Fibroblast of skin of abdomen (primary cell): ENCODE results near the gene HS6ST3.

Experiments
- DNase-seq: peaks from one replicate; pipeline ENCODE4 v3.0.0-alpha.2; 2013

Gene HS6ST3

GRCh38 chr13:96200810-96201209 is 110.9 kb downstream of the HS6ST3 start:
- no peak for DNase-seq

DNA sequence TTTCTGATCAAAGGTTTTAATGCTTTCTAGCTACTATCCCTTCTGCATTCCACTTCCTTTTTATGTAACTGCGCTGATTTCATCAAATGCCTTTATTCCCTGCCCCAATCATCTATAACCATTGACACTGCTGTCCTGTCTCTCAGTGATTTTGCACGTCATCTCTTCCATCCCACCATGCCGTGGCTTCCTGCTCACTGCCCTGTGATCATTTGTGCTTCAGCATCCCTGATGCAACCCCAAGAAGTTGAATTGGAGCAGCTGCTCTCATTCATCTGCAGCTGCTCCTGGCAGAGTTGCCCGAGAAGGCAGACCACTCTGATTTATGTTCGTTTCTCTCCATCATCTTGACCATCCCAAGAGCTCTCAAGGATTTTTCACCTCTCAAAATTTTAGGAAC is 112.4 kb downstream of the HS6ST3 start:
- DNase-seq, result no peak

DNA sequence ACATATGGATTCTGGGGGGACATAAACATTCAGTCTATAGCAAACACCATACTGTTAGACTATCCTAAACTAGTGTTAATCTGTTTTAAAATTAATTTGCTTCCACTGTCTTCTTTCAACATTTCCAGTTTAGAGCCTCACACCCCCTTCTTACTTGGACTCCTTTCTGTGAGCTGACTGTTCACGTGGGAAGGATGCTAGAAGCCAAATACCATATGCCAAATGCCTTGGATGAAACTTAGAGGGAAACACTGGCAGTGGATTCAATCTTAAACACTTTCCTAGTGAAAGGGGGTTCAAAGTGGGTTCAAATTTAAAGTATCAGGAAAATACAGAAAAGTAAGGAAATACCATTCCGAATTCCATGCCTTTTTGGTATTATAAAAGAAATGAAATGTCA is 113.6 kb downstream of the HS6ST3 start:
- no peak for DNase-seq

DNA sequence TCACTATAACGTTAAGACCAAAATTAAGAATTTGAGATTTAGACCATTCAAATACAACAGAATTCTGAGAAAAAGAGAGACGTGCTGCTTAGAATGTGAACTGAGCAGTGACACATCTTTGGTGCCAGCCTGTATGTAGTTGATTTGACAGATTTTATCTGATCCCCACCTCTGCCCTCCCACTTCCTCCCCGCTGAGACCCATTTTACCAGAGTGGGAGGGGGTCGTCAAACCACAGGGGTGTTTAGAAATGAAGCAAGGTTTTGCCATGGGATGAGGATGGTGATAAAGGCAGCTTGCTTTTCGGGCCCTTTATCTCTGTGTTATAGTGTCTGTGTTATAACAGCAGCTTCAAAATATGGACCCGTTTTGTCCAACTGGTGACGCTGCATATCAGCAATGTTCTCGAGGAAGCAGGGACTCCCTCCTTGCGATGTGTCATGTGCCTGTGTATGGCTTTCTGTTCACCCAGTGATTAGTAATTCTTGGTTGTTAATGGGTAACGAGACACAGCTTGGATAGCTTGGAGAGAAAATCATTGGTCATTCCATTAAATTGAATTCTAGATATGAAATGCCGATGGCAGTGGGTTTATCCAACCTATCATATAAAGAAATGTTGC is 125.0 kb downstream of the HS6ST3 start:
- DNase-seq, result no peak

DNA sequence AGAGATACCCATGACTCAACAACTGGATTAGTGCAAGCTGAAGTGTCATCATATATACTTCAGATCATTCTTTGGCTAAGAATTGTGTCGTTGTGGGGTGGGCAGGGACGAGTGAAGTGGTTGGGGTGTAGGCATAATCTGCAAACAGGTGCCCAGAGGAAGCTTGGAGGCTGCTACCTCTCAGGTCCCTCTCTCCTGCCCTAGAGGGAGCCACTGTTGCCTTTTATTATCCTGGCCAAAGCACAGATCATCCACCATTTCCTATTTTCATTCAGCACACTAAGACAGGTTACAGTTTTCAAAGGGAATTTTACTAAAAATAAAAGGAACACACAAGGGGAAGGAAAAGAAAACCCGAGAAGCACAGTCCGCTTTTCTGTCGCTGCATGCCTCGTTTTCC is 126.6 kb downstream of the HS6ST3 start:
- DNase-seq, result no peak

- DNase-seq, result no peak
Measured at GRCh38 chr13:96218475-96218874, 128.6 kb downstream of the HS6ST3 start.

DNA sequence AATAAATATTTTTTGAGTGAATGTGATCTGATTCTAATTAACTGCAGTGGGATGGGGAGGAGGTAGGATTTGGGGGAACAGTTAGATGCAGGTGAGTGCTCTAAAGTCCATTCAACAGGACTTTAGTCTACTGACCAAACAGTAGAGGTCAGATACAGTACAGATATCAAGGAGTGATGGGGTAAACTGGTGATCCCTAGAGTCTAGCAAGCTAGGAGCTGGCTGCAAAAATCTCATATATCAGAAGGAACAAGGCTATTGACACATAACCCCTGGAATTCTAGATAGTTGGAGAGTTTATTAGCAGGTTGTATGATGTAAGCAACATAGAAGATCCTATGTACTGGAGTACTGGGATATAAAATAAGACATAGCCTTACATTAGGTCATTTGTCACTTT is 131.6 kb downstream of the HS6ST3 start:
- DNase-seq, result no peak

- no peak for DNase-seq
Measured at GRCh38 chr13:96223231-96223630, 133.3 kb downstream of the HS6ST3 start.

GRCh38 chr13:96229356-96229755 is 139.4 kb downstream of the HS6ST3 start:
- no peak for DNase-seq

DNA sequence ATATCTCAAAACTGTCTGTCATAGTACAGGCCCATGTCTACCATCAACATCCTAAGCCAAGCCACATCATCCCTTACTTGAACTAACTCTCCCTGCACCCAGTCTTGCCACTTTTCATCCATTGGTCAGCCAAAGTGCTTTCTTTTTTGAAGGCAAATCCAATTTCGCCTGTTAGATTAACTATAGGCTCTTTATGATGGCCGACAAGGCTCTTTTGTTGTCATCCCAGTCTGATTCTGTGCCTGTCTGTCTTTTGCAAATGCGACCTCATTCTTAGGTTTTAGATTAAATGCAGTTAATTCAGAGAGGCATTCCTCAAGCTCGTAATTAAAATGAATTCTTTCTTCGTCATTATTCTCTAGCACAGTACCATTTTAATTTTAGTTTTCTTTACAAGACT is 148.3 kb downstream of the HS6ST3 start:
- no peak for DNase-seq

- DNase-seq, result no peak
Measured at GRCh38 chr13:96238861-96239260, 149.0 kb downstream of the HS6ST3 start.

GRCh38 chr13:96243376-96243775 is 153.5 kb downstream of the HS6ST3 start:
- no peak for DNase-seq

- no peak for DNase-seq
Measured at GRCh38 chr13:96248103-96248502, 158.2 kb downstream of the HS6ST3 start.

DNA sequence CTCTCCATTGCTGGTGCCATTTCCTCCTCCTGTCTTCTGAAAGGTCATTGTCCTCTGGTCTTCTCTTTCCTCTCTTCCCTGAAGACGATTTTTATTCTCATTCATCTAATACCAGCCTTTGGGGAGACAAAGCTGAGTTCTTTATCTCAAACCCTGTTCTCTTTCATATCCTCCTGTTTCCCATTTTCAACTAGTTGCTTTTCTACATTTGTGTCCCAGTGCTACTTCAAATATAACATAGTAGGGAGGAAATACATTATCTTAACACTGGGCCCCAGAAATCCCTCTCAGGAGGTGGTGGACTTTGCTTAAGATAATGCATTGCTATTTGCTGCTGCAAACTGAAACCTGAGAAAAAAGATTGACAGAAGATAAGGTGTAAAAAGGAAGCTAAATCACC is 159.1 kb downstream of the HS6ST3 start:
- no peak for DNase-seq

GRCh38 chr13:96252903-96253302 is 163.0 kb downstream of the HS6ST3 start:
- DNase-seq, result no peak

- DNase-seq, result no peak
Measured at GRCh38 chr13:96273196-96273595, 183.3 kb downstream of the HS6ST3 start.

GRCh38 chr13:96274046-96274445 is 184.1 kb downstream of the HS6ST3 start:
- DNase-seq, result no peak

DNA sequence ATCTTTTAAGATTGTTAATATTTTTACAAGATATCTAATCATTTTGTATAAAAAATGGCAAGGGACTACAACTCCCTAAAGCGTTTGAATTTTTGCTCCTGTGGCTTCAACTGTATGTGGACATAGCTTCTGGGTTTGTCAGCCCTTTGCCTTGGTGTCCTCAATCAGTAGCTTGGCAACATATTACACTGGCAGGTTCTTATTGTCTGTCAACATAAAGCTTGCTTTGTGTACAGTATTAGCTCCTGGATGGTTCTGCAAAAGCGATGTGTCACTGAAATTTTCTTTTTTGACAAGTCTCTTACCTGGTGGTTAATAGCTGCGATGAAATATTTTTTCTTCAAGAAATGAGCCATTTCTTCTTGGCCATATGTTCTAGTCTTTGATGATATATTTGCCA is 190.0 kb downstream of the HS6ST3 start:
- no peak for DNase-seq

DNA sequence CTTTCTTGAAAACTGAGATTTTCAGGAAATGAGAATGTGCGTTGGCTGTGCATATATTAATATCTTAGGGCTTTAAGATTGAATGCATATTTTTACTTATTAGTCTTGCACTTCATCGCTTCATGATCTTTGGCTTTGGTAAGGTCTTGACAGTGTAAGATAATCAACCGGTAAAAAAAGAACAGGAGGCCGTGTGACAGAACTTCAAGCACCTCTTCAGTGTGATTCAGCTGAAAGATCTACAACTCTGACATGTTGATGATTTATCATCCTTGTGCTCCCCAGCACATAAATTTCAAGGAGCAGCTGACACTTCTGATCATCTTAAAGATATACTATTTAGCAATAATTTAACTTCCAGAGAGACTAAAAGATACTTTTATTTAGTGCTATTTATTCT is 195.1 kb downstream of the HS6ST3 start:
- DNase-seq, result no peak

GRCh38 chr13:96285729-96286128 is 195.8 kb downstream of the HS6ST3 start:
- no peak for DNase-seq

- no peak for DNase-seq
Measured at GRCh38 chr13:96294930-96295881, 205.3 kb downstream of the HS6ST3 start.

DNA sequence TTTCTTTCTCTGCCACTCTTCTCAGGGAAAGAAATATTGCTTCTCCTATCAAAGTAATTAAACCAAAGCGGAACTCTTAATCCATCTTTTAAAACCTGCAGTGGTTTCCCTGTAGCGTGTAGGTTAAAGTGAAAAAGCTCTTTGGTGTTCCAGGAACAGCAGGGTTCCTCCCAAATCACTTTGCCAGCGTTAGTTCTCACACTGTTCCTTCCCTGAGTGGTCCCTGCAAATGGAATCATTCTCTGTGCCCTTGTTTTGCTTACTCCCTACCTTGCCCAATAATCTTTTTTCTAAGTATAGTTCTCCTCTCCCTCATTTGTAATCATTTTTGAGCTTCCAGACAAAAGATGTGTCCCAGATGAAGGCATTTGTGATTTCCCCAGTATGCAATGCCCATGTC is 207.5 kb downstream of the HS6ST3 start:
- no peak for DNase-seq

- no peak for DNase-seq
Measured at GRCh38 chr13:96299235-96299634, 209.3 kb downstream of the HS6ST3 start.

- DNase-seq, result no peak
Measured at GRCh38 chr13:96308568-96308967, 218.7 kb downstream of the HS6ST3 start.
